IPS DF 4.7 (cell line): ENCODE measurements around the gene LKAAEAR1.

ENCODE experiments used
- DNase-seq: peaks from one replicate; pipeline ENCODE4 v3.0.0-alpha.2; 2013; ENCODE audit warnings: low spot score; ENCODE audit errors: extremely low read depth

Gene LKAAEAR1

DNA sequence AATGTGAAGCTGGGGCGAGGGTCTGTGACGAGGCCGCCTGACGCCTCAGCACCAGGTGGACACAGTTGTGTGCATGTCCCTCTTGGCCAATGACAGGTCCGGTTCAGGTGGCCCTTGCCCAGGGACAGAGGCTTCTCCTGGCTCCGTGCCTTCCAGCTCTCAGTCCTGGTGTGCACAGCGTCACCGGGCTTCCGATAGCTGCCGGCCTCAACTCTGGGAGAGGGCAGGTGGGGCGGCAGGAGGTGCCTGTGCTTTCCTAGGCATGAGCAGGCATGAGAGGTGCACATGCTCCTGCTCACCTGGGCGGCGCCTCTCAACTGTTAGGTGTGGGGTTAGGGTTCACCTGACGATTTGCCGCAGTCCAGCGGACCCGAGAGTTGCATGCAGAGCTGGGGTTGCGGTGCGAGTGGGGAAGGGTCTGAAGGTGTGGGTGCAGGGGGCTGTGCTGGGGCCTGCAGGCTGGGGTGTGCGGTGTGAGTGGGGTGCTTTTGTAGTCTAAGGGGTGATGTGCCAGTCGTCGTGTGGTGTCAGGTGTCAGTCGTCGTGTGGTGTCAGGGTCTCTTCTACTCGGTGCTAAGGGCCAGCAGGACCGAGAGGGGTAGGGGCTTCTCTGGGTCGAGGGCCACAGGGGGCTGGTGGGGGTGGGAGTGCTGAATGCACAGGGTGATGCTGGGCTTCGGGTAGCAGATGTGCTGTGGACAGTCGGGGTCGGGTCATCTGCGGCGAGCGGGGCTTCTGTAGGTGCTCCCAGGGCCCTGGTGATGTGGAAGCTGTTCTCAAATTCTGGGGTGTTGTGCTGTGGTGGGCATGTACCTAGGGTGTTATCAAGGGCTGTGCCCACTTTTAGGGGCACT lies 31.0 kb downstream of the LKAAEAR1 start:
- DNase-seq, result no peak

DNA sequence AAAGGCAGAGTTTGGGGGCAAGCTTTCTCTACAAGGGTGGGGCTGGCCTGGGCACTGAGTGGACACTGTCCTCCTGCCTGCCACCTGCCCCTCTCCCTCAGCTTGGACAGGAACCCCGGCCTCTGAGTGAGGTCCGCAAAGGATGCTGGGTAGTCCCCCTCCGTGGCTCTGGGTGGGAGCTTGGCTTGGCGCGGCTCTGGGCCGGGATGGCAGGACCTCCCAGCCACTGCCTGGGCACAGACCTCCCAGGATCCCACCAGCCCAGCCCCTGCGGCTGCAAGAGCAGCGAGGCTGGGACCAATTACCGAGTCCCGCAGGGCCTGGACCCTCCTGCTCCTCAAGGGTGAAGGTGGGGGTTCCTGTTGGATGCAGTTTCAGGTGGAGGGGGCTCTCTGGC lies 31.9 kb downstream of the LKAAEAR1 start:
- no peak for DNase-seq

DNA sequence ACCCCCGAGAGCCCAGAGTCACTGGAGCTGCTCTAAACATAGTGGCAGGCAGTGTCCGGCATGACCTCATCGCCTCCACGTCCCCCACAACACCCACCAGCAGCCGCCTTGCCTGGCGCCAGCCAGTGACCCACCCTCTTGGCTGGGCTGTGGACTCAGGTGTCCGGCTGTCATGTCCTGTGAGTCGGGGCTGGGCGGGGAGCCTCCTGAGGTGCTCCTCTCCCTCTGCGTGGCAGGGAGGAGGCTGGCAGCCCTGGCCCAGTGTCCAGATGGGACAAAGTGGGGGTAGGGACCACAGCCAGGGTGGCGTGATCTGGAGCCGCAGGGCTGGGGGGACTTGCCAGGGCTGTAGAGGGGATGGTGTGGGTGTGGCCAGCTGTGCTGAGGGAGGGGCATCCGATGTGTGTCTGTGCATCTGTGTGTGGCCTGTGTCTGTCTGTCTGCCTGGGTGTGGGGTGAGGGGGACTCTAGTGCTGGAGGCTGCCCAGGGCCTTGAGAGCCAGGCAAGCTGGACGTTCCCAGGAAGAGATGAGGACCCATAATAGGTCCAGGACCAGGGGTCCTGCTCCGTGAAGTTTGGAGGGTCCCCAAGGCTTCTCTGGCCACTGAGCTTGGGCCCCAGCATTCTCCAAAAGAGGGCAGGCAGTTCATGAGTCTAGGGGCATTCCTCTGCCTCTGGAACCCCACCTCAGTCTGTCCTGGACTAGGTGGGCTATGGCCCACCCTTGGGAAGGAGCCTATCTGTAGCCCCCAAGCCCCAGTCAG lies 32.5 kb downstream of the LKAAEAR1 start:
- no peak for DNase-seq

DNA sequence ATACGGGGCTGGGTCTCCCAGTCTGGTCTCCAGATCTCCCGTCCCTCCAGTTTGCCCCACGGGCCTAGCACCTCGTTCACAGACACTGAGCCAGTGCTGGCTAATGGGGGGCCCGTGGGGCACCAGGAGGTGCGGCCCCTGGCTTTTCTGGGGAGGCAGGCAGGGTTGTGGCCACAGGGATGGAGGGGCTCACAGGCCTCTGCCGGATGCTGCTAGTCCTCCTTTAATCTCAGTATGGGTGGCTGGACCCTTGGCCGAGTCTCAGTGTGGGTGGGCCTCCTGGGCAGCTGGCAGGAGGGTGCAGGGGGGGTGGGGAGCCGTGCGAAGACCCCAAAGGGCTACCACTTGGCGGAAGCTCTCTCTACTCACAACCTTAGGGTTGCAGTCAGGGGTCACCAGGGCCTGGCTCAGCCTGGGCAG lies 33.2 kb downstream of the LKAAEAR1 start:
- DNase-seq, result no peak

DNA sequence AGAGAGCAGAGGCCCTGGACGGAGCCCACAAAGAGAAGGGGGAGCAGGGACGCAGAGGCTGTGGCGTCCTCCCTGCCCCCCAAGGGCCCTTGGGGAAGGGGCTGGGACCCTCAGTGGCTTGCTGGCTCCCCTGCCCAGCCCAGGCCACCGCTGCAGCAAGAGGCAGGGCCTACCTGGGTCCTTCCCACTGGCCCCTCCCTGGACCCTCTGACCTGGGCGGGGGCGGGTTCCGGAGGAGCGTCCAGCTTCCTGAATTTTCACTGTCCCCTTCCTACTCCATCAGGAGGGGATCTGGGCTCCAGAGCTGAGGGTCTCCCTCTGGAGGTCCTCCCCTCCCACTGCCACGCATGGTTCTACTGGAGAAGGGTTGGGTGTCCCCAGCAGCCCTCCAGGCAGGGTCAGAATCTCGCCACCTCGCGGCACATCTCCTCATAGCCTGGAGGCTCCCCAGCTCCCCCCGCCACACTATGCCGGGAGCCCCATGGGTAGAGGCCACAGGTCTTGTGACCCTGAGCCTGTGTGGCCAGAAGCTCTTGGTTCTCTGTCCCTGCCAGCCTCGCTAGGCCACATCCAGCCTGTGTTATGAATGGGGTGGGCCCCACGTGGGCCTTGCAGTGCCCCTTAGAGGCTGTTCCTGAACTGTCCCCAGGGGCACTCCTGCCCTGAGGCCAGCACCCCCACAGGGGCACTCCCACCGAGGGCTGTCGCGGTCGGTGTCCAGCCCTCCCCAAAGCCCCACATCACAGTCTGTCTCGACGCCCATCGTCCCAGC lies 33.8 kb downstream of the LKAAEAR1 start:
- no peak for DNase-seq

DNA sequence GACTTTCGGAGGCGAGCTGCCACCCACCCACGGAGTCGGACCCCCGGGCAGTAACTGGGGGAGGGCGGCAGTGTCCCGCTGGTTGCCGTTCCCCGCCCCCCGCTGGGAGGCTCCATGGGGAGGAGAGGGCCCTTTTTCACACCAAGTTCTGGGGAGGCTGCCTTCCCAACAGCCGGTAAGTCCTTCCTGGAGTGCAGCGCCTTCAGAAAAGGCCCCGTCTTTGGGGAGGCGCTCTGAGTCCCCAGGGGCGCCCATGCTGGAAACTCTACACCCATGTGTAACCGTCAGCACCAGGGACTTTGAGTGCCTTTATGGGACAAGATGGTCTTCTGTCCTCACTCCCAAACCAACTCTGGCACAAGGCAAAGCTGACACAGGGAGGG lies 34.3 kb downstream of the LKAAEAR1 start:
- DNase-seq, result no peak

DNA sequence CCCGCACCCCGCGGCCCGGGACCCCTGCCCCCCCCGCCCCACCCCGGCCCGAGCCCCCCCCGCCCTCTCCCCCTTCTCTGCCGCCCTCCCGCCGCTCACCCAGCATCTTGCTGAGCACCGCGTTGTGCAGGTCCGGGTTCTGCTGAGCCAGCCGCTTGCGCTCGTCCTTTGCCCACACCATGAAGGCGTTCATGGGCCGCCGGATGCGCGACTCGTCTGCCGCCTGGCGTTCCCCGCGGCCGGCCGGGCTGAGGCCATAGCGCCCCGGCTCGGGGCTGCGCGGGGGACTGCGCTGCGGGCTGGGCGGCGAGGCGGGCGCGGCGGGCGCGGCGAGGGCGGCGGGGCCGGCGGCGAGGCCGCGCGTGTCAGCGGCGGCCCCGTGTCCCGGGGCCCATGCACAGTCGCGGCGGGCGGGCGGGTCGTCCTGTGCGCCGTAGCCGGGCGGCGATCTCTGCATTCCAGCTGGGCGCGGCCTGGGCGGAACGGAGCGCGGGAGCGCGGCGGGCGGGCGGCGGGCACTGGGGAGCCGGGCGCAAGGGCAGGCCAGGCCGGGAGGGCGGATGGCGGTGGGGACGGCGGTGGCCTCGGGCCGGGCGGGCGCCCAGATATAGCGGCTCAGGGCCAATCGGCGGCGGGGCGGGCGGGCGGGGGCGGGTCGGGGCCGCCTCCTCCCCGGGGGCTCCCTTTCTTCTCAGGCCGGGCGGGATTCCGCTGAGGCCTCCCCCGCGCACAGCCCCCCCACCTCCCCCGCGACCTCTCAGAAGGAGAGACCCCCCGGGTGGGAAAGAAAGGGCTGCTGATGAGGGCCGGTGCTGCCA lies 34.9 kb downstream of the LKAAEAR1 start, which contains the start of gene SOX18:
Gene SOX18, minus strand, starts transcription at position 580 of the 818 bp plus-strand sequence. Its CDS starts 123 bp downstream, at position 457.
- DNase-seq, result no peak

DNA sequence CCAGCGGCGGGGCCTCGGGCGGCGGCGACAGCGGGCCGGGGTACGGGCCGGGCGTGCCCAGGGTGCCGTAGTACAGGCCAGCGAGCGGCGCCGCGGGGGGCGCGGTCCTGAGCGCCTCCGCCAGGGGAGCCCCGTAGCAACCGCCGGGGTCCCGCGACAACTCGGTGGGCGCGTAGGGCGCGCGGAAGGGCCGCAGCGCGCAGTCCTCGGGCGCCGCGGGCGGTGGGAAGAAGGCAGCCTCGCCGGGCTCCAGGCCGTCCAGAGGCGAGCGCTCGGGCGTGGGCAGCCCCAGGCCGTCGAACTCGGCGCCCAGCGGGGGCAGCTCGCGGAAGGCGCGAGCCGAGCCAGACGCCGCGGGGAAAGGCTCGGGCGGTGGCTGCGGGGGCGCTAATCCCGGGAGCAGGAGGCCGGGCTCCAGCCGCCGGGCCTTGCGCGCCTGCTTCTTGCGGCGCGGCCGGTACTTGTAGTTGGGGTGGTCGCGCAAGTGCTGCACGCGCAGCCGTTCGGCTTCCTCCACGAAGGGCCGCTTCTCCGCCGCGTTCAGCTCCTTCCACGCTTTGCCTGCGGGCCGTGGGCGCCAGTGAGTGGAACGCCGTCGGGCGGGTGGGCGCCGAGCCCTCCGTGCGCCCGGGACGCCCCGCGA lies 35.7 kb downstream of the LKAAEAR1 start:
- DNase-seq, result no peak

DNA sequence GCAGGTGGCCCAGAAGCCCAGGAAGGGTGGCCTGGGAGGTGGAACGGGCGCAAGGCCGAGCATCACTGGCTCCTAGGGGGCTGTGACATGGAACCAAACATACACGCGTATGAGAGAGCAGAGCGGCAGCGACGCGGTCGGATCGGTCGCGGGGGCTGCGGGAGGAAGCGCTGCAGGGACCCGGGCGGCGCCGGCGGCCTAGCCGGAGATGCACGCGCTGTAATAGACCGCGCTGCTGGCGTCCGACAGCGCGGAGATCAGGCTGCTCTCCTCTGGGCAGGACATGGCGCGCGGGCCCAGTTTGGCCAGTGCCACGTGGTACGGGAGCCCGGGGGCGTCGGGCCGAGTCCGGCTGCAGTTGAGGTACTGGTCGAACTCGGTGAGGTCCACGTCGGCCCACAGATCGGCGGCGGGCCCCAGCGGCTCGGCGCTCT lies 36.2 kb downstream of the LKAAEAR1 start:
- DNase-seq, result no peak

DNA sequence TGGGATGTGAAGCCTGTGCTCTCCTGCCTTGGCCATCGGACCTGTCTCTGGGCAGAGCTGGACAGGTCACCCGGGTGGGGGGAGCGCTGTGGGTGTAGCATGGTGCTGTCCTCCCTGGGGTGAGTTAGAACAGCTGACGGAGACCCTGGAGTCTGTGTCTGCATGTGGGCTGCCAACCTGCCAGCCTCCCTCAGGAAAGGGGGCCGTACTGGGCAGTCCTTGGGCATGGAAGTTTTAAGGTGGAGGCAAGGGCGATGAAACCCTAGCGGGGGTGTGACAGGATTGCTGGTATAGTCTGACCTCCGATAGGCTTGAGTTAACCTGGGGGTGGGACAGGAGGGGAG lies 37.2 kb downstream of the LKAAEAR1 start:
- DNase-seq, result no peak

DNA sequence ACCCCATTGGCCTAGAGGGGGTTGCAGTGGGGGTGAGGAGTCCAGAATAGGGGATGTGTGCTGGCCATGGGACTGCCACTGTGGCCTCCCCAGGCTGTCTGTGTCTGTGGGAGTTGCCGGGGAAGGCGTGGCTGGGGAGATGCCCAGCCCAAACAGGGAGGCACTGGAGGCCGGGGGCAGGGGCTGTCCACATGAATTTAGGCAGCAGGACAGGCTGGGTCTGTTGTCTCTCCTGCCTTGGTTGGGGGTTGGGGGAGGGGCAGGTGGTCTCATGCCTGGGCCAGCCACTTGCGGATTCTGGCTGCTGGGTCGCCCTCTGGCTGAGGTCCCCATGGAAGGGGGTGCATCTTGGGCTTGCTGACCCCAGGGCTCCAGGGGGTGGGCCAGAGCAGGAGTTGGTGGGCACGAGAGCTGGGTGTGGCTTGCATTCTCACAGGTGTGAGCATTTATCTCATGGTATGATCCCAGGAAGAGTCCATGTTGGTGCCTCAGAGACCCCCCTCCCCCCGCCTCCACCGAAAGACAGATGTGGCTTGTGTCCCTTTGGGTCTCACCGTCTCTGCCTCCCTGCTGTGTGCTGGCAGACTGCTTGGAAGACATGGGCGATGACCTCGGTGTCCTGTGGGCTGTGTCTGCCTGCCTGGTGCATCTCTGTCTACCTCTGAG lies 38.7 kb downstream of the LKAAEAR1 start:
- no peak for DNase-seq

DNA sequence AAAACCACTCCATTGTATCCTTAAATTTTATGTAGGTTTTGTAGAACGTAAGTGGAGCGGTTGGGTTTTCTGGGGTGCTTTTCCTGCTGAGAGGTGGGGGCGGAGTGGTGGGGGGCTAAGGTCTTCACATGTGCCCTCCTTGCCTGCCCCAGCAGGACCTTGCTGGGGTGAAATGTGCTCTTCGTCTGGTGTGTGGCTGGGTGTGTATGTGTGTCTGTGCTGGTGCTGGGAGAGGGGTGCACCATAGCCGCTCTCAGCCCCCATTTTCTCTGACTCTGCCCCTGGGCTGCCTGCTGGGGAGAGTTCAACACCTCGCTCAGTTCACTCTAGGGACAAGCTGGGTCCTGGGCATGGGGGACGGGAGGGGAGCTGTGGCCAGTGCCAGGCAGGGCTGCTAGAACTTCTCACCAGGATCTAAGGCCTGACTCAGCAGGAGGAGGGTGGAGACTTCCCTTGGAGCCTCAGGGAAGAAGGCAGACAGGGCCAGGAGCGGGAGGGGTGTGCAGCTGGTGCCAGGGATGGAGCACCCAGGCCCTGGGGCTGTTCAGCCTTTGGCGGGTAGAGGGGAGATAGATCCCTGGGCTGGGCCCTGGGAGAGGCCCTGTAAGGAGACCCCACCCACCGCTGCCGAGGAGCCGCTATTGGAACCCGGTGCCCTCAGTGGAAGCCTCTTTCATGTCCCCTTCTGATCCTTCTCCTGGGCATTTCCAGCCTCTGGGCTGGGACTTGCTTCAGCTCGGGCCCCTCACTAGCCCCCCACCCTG lies 39.5 kb downstream of the LKAAEAR1 start:
- DNase-seq, result no peak

DNA sequence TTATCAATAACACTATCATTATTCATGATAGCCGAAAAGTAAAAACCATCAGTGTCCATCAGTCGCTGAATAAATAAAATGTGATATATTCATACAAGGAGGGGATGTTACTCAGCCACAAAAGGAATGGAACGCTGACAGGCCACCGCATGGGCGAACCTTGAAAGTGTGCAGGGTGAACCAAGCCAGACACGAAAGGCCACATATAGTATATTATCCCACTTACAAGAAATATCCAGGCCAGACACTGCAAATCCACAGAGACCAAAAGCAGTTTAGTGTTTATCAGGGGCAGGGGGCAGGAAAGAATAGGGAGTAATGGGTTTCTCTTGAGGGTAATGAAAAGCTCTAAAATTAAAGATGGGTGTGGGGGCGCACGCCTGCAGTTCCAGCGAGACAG lies 40.4 kb downstream of the LKAAEAR1 start:
- DNase-seq, result no peak

DNA sequence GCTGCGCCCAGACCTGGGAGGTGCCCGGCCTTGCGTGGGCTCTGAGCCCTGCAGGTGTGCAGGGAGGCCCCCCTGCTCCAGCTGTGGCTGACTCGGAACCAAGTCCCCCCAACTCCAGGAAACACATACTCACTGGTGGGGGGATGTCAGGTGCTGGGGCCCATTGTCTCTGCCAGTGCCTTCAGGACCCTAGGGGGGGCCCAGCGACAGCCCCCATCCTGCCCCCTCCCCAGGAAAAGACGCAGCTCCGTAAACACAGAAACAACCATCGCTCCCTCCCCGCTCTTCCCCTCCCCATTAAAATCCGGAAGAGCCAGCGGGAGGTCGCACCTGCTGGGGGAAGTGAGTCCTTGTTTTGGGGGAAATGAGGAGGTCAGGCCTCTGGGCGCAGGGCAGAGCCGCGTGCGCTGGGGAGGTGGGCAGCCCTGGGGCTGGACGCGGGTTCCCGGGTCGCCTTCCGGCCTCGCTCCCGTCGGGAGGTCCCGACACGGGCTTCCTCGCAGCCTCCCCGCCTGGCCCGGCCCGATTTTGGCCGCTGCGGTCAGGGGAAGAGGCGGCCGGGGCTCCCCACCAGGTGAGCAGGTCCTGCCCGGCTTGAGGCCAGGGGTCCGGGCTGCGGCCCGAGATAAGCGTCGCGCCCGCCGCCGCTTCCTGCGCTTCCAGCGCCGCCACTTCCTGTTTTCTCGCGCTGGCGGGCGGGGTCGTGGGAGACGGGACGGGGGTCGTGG lies 42.0 kb downstream of the LKAAEAR1 start:
- DNase-seq, result no peak

DNA sequence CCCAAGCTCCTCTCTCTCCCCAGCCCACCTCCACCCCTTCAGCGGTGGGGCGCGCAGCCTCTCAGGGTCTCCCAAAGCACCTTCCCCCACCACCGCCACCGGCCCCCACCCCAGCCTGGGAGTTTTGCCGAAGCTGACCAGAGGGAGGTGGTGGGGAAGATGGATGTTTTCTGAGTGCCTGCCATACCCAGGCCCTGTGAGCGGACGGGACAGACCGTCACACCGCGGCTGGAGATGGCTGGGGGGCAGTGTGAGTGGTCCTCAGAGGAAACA lies 42.5 kb downstream of the LKAAEAR1 start:
- DNase-seq, result no peak

DNA sequence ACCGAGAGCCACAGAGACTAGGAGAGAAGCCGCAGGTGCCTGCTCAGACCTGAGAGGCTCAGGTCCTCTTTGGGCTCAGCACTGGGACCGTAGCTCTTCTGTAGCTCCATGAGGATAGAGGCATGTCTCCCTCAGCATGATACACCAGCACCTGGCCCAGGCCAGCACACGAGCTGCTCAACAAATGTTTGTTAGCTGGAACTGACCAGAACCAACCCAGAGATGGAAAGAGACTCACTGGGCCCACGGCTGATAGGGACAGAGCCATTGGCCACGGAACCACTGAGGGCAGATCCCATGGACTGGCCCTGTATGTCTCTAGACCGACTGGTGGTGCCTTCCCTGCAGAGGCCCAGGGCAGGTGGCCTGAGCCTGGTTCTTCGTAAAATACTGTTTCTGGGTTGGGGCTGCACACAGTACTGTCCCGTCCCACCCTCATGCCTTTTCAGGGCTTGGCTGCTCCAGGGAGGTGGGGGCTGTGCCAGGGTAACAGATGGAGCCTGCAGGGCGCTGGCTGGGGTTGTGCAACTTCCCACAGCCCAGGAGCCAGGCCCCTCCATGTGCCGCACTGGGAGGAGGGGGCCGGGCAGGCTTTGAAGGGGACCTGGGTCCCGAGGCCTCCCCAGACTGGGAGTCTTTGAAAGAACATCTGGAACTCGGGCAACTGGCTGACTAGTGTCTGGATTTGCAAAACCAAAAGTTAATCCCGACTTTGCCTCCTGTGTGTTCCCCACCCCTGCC lies 43.0 kb downstream of the LKAAEAR1 start:
- DNase-seq, result no peak

DNA sequence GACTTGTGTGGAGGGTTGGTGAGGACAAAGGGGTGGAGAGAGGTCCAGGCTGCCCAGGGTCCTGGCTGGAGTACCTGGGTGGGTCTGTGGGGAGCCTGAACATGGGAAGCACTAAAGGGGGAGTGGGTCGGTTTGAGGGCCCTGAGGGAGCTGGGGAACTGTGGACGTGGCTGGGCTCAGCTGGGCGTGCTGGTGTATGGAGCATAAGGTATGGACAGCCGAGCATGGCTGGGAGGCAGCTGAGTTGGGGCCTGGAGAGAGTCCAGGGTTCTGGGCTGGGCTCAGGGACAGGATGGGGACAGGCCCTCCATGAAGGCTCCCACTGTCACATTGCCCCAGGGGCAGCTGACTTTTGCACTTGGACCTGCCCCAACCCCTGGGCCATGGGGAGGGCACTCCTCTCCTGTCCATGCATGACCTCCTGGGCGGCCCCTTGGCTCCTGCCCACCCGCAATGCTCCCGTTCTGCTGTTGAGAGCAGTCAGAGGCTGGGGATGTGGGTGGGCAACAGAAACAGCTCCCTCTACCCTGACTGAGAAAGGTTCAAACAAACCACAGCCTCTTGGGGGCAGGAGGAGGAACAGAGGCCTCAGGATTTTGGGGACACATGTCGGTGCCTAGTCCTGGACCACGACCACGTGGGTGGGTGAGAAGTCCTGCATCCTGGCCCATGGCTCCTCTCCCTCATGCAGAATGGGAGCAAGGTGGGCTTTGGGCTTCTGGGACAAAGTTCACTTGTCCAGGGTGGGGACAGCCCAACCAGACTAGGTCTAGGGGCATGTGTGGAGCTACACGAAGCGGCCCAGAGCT lies 43.8 kb downstream of the LKAAEAR1 start:
- no peak for DNase-seq
